Suprapubic skin (tissue), 4 donors: Measurements from ENCODE around the gene BLVRB. TPM values are rescaled to one million over a fixed set of nuclear protein-coding genes. Genes with fewer than 3 reads are reported as not detected.

Experiments used
- DNase-seq, 2 donors: peaks; one replicate each; pipeline ENCODE4 v3.0.0-alpha.2; 2019; ENCODE audit warnings: low spot score in 2 of 2
- H3K27ac ChIP-seq: fragments of 200-600 bp; sonication (generic); one replicate; pipeline ENCODE4 v1.5.1; 2019
- H3K27me3 ChIP-seq: fragments of 200-600 bp; sonication (generic); one replicate; pipeline ENCODE4 v1.5.1; 2019
- H3K36me3 ChIP-seq: fragments of 200-600 bp; sonication (generic); one replicate; pipeline ENCODE4 v1.5.1; 2019
- H3K4me1 ChIP-seq: fragments of 200-600 bp; sonication (generic); one replicate; pipeline ENCODE4 v1.5.1; 2019
- H3K4me3 ChIP-seq: fragments of 200-600 bp; sonication (generic); one replicate; pipeline ENCODE4 v1.5.1; 2019; ENCODE audit warnings: mild to moderate bottlenecking
- H3K9me3 ChIP-seq: fragments of 200-600 bp; sonication (generic); one replicate; pipeline ENCODE4 v1.5.1; 2019
- CTCF ChIP-seq, 2 donors: fragments of 200-600 bp in 1 of 2; fragments of 450-650 bp in 1 of 2; sonication (generic) in 1 of 2; IDR thresholded peaks; one replicate each; pipeline ENCODE4 v1.5.1; 2016 to 2019; ENCODE audit warnings: antibody characterized with exemption in 2 of 2, mild to moderate bottlenecking in 1 of 2, moderate library complexity in 1 of 2
- EP300 ChIP-seq: sonication (generic); formaldehyde crosslinking; IDR thresholded peaks from one replicate; pipeline ENCODE4 v1.6.1; 2017; ENCODE audit warnings: antibody characterized with exemption
- POLR2A ChIP-seq, 2 donors: fragments of 450-650 bp; IDR thresholded peaks; one replicate each; pipeline ENCODE4 v1.6.1; 2017; ENCODE audit warnings: antibody characterized with exemption in 2 of 2, mild to moderate bottlenecking in 2 of 2, moderate library complexity in 2 of 2
- POLR2AphosphoS5 ChIP-seq, 3 donors: sonication (generic); formaldehyde crosslinking; IDR thresholded peaks; one replicate each; pipeline ENCODE4 v1.6.1; 2017; ENCODE audit warnings: antibody characterized with exemption in 3 of 3
- WGBS: methylation state at CpG from one replicate; pipeline ENCODE4 v1.1.5; 2018; 5-methylcytosine and 5-hydroxymethylcytosine counted together
- total RNA-seq, 4 donors: library from RNA; depleted of rRNA; stranded (reverse); fragments of >200 nt; gene quantifications; one replicate each; pipeline ENCODE4 v1.1.0, GENCODE V29; 2016

Gene BLVRB
- total RNA-seq, 4 donors from 2014 or later: 117 to 172 (median 142) TPM

GRCh38 chr19:40445780-40446262, 19.7 kb downstream of the BLVRB start:
- H3K36me3 ChIP-seq: peaks cover 33% of the 10 kb centered on the region
- no peaks in the 10 kb centered on the region for H3K27me3 ChIP-seq
- WGBS: 55% methylated on average over 9 of the region's 9 CpGs
- no peak overlapping the region for H3K27ac ChIP-seq
- no peaks in the 10 kb centered on the region for H3K9me3 ChIP-seq
- no peak for DNase-seq
- TF ChIP-seq EP300 (no peak), POLR2AphosphoS5 (IDR thresholded peaks at IDR 0.05) (no peak), POLR2A (IDR thresholded peaks at IDR 0.05) (no peak), CTCF (IDR thresholded peaks at IDR 0.05) (no peak)
- H3K4me1 ChIP-seq: peaks cover 28% of the 10 kb centered on the region
- H3K4me3 ChIP-seq: no peak overlapping the region

- Histone ChIP-seq H3K9me3 (no peaks in the 10 kb centered on the region), H3K4me1 (peaks cover 28% of the 10 kb centered on the region), H3K4me3 (peak overlapping the region; percentile 94), H3K27ac (peak overlapping the region; percentile 97), H3K36me3 (peaks cover 41% of the 10 kb centered on the region), H3K27me3 (no peaks in the 10 kb centered on the region)
- 19% methylated on average over 18 of the region's 18 CpGs for WGBS
- TF ChIP-seq POLR2AphosphoS5 (IDR thresholded peaks at IDR 0.05): no peak
- DNase-seq: no peak
Measured at GRCh38 chr19:40444825-40445312, 20.7 kb downstream of the BLVRB start.

- 1% methylated on average over 28 of the region's 72 CpGs for WGBS
- TF ChIP-seq POLR2A (IDR thresholded peaks at IDR 0.05) (peak; percentile 69 to 90), CTCF (IDR thresholded peaks at IDR 0.05) (peak in 1 of 2 donors; percentile 11), EP300 (no peak), POLR2AphosphoS5 (IDR thresholded peaks at IDR 0.05) (peak; percentile 72 to 80 (median 73))
Measured at GRCh38 chr19:40444000-40444824, 21.3 kb downstream of the BLVRB start, which contains the start of gene SERTAD3. SERTAD3 (minus strand) TSS chr19:40444335; CDS start chr19:40442080, 2,255 bp downstream.

GRCh38 chr19:40443131-40443999, 22.2 kb downstream of the BLVRB start:
- TF ChIP-seq POLR2A (IDR thresholded peaks at IDR 0.05) (no peak), POLR2AphosphoS5 (IDR thresholded peaks at IDR 0.05) (peak; percentile 15 to 86 (median 60)), CTCF (IDR thresholded peaks at IDR 0.05) (no peak), EP300 (no peak)
- Histone ChIP-seq H3K9me3 (no peaks in the 10 kb centered on the region), H3K27me3 (no peaks in the 10 kb centered on the region), H3K36me3 (peaks cover 35% of the 10 kb centered on the region), H3K4me1 (peaks cover 28% of the 10 kb centered on the region), H3K4me3 (peak overlapping the region; percentile 94), H3K27ac (peak overlapping the region; percentile 97)
- WGBS: under 1% methylated on average over 31 of the region's 52 CpGs
- DNase-seq: peak; percentile 100

More at GRCh38 chr19:40444000-40444824, 21.3 kb downstream of the BLVRB start, which contains the start of gene SERTAD3:
- H3K27ac ChIP-seq: peak within 1 kb of the TSS; percentile 97
- no peaks in the 10 kb centered on the region for H3K27me3 ChIP-seq
- H3K36me3 ChIP-seq: peaks cover 41% of the 10 kb centered on the region
- peak; percentile 99 for DNase-seq
- no peaks in the 10 kb centered on the region for H3K9me3 ChIP-seq
- H3K4me1 ChIP-seq: peaks cover 28% of the 10 kb centered on the region
- peak within 1 kb of the TSS; percentile 94 for H3K4me3 ChIP-seq

- H3K4me1 ChIP-seq: peaks cover 28% of the 10 kb centered on the region
- H3K4me3 ChIP-seq: peak overlapping the region; percentile 94
- H3K9me3 ChIP-seq: no peaks in the 10 kb centered on the region
- TF ChIP-seq CTCF (IDR thresholded peaks at IDR 0.05) (no peak), POLR2A (IDR thresholded peaks at IDR 0.05) (no peak), POLR2AphosphoS5 (IDR thresholded peaks at IDR 0.05) (no peak), EP300 (no peak)
- DNase-seq: no peak
- 13% methylated on average over 17 of the region's 22 CpGs for WGBS
- peaks cover 26% of the 10 kb centered on the region for H3K36me3 ChIP-seq
- H3K27me3 ChIP-seq: no peaks in the 10 kb centered on the region
- H3K27ac ChIP-seq: peak overlapping the region; percentile 97
Measured at GRCh38 chr19:40442328-40443130, 23.0 kb downstream of the BLVRB start.
